HG03045 (cell line): Measurements from ENCODE around the gene UBE2H.
A peak's percentile ranks its signal among the peaks of the same experiment; 100 is the strongest.
"Not testable (repeated sequence)": the region's sequence is repeated elsewhere in the genome, so short reads cannot be mapped to it uniquely, and the experiment has no call there.

Experiments used
- ATAC-seq: cut with Tn5 transposase; IDR thresholded peaks from one replicate; pipeline ENCODE4 v1.9.1; 2021; ENCODE audit warnings: mild to moderate bottlenecking, moderate library complexity; ENCODE audit not compliant: unreplicated experiment

Gene UBE2H

DNA sequence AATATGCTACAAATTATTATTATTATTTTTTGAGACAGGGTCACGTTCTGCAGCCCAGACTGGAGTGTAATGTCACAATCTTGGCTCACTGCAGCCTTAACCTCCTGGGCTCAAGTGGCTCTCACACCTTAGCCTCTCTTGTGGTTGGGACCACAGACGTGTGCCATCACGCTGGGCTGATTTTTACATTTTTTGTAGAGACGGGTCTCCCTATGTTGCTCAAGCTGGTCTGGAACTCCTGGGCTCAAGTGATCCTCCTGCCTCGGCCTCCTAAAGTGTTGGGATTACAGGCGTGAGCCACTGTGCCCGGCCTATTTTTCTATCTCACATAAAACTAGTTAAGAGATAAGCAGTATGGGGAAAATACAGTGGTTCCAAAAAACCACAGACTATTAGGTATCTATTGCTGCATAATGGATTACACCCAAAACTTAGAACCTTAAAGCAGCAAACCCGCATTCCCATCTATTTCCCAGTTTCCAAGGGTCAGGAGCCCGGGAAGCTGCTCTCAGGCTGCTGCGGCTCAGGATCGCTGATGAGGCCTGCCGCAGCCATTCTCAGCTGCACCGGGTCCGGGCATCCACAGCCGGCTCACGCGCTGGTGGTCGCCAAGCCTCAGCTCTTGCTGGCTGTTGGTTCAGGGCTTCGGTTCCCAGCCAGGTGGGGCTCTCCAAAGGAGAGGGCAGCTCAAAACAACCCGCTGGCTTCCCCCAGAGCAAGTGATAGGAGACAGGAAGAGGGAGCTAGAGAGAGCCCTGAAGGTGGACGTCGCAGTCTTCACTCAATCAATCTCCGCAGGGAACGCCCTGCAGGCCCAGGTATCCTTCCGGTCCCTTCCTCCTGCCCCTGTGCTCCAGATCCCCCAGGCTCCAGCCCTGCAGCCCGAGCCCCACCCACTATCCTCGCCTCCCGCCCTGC is 128.2 kb downstream of the UBE2H start:
- peak; percentile 25 for ATAC-seq

DNA sequence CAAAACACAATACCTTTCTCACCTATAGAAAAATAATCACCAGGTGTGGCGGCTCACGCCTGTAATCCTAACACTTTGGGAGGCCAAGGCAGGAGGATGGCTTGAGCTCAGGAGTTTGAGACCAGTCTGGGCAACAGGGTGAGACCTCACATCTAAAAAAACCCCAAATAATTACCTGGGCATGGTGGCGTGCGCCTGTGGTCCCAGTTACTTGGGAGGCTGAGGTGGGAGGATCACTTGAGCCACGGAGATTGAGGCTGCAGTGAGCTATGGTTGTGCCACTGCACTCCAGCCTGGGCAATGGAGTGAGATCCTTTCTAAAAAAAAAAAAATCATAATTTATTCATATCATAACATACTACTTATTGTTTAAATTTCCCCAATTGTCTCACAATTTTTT is 129.6 kb downstream of the UBE2H start:
- ATAC-seq = not testable (repeated sequence)

DNA sequence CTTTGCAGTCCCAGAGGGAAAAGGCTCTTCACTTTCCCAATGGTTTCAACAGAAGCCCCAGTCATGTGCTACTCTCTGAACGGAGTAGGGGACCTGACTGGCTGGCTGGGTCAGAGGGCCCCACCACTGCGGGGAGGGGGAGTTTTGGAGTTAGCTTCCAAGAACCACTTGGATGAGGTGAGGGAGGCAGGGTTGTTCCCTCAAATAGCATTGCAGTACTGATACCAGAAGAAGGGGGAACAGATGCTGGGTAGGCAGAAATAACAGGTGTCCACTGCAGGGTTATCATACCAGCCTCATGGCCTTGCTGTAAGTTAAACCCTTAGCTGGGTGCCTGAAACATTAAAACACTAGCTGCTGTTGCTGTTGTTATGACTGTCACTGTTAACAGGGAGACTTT is 131.3 kb downstream of the UBE2H start:
- ATAC-seq = no peak

DNA sequence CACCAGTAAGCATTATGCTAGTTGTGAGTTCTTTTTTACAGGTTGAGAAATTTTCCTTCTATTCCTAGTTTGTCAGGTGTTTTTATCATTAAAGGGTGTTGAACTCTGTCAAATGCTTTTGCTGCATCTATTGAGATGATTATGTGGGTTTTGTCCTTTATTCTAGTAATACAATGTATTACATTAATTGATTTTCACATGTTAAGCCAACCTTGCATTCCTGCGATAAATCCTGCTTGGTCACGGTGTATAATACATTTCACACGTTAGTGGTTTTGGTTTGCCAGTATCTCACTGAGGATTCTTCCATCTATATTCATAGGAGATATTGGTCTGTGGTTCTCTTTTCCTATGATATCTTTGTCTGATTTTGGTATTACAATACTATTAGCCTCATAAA is 136.0 kb downstream of the UBE2H start:
- ATAC-seq = no peak

DNA sequence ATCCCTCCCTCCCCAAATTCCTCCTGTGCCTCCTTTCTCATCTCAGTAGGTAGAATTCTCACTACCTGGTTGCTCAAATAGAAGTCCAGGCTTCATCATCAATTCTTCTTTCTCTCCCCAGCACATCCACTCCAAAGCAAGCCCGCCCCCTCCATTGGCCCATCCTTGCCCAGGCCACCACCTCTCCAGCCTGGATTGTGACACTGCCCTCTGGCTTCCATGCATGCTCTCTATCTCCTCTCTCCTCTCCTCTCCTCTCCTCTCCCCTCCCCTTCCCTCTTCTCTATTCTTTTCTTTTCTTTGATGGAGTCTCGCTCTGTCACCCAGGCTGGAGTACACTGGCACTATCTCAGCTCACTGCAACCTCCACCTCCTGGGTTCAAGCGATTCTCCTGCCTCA is 144.9 kb downstream of the UBE2H start:
- ATAC-seq = no peak

DNA sequence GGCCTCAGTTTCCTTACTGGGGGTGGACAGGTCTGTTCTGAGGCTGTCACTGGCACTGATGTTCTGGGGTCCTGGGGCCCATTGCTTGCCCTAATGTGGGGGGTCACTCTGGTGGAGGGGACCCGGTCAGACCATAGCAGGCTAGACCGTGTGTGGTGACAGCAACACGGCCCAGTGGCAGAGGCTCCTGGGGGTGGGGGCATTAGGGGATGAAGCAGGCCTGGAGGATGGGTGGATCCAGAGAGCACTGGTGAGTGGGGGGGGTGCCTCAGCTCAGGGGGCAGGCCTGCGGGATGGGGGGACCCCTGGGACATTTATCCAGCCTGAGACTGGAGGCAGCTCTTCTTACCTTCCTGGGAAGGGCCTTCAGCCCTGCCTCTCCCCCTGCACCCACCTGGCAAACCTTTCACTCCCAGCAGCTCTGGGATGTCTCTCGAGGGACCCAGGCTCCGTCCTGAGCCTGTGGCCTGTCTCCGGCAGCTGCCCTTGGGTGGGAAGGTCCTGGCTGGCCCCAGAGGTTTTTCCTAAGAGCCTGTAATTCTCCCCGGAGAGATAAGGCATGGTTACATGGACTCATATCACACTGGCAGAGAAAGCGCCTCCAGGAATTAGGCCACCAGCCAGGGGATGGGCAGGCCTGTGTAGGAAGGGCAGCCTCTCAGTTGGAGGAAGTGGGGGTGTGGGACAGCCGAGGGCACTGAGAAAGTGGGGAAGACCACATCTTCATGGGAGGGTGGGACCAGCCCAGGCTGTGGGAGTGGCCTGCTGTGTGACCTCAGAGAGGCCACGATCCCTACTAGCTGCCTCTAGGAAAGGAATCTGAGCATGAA is 147.7 kb downstream of the UBE2H start:
- no peak for ATAC-seq

DNA sequence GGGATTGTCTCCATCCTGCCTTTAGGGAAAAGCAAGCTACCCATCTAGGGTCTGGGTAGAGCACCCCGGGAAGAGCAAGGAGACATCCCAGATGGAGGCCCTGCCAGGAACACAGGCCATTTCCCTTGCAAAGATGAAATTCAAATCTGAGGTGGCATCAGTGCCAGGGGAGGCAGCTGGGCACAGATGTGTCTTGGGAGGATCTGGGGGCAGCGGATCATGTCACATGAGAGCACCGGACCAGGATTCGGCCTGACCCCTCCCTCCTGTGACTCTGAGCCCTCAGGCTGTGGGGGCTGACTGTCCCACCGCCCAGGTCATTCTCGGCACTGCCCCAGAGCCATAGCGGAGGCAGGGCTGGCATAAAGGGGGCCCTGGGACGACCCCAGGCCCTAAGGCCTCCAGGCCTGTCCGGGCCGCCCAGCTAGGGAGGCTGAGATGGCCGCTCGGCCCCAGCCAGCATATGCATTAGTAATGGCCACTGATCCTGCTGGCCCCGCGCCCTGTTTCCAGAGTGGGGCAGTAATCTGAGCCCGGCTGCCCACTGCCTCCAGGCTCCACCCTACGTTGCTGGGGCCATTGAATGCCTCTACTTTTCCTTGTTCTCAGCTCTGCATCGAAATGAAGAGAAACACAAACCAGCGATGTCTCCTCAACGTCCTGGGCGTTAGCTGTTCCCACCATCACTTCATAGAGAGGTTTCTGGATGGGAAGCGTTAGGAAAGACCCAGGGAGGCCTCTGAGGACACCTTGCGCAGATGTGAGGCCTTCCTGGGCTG is 148.5 kb downstream of the UBE2H start:
- no peak for ATAC-seq

DNA sequence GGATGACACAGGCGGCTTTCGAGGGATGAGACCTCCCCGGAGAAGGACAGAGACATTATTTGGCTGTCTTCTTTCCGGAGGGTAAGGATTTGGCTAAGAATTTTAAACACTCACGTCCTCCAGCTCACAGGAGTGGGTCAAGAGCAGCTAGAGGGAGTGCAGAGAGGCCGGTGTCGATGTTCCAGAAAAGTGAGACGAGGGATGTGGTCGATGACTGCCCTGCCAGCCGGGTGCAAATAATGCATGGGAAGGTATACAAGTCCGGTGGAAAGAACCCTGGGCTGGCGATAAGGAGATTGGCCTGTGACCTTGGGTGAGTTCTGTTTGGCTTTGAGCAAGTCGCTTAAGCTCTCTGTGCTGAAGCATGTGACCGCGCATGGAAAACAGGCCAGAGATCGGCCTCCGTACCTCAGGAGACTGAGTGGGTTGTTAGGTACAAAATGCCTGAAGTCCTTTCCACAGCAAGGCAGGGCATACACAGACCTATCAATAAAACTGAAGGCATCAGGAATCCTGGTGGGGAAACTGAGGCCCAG is 149.1 kb downstream of the UBE2H start:
- ATAC-seq = no peak

DNA sequence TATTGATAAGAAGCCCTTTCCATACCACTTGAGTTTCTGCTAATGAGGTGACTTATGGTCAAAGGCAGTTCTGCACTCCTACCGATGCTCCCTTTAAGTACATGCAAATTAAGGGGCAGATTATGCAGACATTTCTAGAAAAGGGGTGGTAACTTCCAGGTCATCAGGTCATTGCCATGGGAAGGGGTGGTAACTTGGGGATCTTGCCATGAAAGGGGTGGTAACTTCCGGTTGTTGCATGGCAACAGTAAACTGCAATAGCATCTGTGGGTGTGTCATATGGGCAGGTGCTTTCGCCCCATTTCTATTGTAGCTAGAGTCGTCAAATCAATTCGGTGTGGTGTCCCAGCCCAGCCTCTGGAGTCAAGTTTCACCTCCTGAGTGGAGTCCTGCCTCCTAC is 150.9 kb downstream of the UBE2H start:
- ATAC-seq = no peak

DNA sequence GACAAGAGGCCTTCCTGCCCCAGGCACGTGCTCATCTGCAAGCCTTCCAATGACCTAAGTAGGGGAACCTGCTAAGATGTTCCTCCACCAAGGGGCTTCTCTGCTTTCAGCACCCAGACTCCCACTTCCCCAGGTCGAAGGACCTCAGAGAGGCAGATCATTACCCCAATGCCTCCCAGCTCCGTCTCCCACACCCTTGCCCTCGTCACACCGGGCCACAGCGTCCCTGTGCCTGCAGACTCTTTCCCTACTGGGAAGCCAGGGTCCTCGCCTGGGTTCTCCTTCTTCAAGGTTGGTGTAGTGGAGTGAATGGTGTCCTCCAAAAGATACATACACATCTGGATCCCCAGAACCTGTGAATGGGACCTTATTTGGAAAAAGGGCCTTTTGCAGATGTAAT is 151.9 kb downstream of the UBE2H start:
- no peak for ATAC-seq

DNA sequence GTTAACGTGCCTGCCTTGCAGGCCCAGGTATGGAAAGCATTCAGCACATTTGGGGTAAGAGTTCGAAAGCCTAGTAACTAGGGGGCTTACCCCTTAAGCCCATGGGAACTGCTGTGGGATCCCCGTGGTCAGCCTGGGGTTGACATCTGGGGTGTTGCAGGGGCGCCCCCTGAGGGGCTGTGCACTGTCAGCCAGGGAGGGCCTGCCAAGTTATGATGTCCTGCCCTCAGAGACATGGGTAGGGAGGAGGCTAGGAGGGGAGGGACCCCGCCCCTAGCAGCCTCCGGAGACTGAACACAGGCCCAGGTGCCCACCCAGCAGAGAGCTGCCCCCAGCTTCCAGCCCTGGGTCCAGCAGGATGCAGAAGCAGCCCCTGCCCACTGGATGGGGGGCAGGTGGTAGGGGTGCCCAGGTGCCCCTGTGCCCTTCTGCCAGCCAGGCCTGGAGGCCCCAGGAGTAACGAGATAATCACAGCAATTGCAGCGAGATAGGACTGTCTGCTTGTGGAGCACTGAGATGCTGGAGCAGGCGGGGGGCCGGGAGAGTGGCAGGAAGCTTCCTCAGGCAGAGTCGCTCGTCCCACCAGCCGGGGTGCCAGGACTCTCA is 153.3 kb downstream of the UBE2H start:
- ATAC-seq = no peak

DNA sequence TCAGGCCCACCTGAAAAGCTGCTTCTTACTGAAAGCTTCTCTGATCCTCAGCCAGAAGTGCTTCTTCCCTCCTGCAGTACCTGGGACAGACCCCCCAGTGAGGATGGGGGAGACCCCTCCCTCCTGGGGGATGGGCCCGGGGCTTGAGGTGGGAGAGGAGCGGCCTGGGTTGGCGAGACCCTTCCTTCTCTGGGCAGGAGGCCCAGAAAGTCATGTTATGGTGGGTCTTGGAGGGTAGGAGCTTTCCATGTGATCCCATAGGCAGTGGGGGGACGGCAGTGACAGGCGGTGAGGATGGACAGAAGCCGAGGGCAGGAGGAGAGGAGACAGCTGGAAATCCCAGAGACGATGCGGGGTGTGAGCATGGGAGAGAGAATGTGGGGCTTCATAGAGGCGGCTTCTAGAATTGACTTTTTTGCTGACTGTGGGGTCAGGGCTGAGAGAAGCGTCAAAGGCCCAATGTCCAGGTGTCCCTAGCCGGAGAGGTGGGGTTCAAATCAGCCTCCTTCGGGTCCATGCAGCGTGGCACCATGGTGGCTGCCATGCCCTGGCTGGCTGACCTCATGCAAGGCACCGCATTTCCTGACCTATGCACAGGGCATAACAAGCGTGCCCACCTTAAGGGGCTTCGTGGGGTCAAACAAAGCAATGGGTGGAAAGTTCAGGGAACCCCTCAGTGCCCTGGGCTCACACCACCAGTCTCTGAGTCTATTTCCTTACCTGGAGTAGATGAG is 154.0 kb downstream of the UBE2H start:
- no peak for ATAC-seq

DNA sequence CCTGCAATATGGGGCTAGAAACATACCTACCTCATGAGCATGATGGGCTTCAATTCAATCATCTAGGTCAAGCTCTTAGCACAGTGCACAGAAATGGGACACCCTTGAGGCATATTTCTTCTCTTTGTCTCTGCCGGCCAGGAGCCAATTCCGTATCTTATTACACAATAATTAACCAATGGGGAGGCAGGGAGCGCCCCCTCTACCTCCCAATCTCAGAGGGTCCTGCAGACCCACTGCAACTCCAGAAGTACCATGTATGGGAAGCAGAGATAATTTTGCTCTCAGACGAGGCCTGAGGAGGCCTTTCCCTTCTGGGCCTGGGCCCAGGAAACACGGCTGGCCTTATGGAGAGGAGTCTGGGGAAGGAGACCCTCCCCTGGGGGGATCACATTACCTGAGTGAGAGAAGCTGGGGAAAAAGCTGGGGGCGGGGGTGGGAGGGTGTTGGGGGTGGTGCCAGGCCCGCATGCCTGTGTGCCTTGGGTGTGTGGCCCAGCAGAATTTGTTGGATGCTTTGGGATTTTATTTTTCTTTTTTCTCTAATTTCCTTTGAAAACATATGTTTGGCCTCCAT is 155.5 kb downstream of the UBE2H start:
- ATAC-seq = no peak

DNA sequence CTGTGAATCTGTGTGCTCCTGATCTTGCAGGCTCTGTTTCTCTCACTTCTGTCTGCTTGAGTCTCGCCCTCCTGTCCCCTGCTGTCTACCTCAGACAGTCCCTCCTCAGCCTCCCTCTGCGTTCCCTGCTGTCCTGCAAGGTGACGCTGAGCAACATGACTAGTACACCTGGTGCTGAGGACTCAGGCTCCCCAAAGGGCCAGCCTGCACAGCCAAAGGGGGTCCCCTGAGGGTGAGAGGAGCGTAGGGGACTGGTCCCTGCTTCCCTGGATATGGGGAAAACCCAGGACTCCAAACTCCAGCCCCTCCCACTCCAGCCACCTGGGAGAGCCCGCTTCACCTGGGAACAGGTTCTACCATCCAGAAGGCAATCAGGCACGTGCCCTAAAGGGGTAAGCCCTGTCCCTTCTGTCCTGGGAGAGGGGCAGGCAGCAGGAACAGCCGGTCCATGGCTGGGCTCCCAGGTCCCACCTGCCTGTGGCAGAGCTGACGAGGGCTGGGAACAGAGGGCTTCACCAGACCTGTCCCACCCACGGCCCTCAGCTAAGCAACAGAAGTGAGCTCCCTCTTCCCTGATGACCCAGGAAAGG is 156.5 kb downstream of the UBE2H start:
- ATAC-seq = no peak

DNA sequence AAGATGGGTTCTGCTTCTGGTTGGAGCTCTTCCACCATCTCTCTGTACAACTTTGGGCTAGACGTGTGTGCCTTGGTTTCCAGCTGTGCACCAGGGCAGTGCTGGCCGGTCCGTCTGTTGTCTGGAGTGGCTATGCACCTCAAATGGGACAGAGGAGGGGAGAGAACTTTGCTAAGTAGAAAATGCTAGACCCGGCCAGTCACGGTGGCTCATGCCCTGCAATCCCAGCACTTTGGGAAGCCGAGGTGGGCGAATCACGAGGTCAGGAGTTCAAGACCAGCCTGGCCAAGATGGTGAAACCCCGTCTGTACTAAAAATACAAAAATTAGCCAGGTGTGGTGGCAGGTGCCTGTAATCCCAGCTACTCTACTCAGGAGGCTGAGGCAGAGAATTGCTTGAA is 158.3 kb downstream of the UBE2H start:
- not testable (repeated sequence) for ATAC-seq

DNA sequence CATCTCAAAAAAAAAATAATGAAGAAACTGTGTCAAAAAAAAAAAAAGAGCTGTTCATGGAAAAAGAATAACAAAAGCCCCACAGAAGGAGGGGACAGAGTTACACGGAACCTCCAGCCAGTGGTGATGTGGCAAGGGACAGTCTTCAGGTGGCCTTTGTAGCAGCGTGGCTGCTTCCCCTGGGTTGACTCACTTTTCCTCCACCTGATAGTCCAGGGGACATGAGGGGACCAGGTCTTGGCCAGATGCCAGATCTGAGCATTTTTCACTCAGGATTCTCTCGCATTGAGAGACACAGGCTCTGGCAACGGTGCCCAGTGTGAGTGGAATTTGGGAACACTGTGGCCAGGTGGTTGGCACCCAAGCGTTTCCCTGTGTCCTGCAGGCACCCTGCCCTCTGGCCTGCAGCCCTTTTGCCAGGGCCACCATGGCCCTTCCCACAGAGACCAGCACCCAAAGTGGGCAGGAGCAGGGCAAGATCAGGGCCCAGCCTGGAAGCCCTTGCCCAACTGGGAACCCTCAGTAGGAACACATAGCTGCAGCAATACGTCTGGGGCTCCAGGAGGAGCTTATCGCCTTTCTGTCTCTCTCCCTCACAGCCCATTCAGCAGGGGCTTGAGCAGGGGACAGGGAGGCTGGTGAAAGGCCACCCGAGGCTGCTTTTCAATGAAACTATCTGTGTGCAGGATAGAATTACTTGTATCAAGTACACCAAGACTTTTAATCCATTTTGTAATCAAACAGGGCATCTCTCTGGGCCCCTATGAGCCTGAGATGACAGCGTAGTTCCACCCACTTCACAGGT is 159.1 kb downstream of the UBE2H start:
- no peak for ATAC-seq

DNA sequence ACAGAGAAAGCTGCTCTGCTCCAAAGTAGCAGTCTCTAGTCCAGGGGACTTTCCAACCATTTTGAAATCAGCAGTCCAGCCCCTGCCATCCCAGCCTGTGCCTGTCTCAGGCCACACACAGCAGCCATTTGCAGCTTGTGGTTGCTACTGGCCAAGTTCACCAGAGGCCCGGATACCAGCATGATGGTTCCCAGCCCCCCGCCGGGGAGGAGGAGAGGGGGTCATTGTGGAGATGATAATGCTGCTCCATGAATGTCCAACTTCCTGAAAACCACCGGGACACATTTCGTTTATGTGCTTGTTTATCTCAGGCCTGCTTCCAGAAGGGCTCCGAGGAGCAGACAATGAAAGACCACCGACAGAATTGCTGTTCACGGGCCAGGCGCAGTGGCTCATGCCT is 160.0 kb downstream of the UBE2H start:
- ATAC-seq = no peak

DNA sequence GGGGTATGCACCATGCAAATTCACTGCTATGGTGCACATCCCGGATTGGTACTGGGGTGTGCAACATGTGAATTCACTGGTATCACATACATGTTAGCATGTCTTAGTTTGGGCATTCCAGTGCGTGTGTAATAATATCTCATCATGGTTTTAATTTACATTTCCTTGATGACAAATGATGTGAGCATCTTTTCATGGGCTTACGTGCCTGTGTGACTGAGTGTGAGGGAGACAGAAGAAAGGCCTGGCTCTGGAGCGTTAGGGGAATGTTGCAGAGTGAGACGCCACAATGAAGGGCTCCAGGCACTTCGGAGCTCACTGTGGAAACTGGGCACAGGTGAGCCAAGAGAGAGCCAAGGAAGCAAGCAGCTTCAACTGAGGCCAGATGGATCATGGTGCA is 162.6 kb downstream of the UBE2H start:
- ATAC-seq = no peak
